GM18519 (cell line): ENCODE measurements around the gene TAS2R19.

Experiments
- ATAC-seq: cut with Tn5 transposase; IDR thresholded peaks from one replicate; pipeline ENCODE4 v1.9.1; 2021; ENCODE audit warnings: mild to moderate bottlenecking, moderate library complexity; ENCODE audit not compliant: unreplicated experiment, low FRiP score

TAS2R19 gene

DNA sequence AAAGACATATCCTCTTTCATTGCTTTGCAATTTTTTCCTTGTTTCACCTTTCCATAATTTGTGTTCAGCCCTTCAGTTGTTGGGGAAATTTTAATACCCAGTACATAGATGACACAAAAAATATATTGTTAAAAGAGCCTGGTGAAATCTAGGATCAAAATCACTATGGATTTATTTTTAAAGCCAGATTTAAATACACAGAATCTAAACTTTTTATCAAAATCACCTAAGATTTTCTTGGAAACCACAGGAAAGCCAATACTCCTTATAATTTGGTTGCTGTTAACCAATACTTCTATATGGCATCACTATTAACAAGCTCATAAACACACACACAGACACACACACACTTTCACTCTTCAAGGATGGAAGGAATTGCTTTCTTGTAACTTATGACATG lies 24.2 kb downstream of the TAS2R19 start, which contains the start of gene TAS2R20:
Gene TAS2R20, minus strand, starts transcription at position 101 of the 400 bp plus-strand sequence. CDS start 429 bp downstream, outside the sequence.
- ATAC-seq = no peak

DNA sequence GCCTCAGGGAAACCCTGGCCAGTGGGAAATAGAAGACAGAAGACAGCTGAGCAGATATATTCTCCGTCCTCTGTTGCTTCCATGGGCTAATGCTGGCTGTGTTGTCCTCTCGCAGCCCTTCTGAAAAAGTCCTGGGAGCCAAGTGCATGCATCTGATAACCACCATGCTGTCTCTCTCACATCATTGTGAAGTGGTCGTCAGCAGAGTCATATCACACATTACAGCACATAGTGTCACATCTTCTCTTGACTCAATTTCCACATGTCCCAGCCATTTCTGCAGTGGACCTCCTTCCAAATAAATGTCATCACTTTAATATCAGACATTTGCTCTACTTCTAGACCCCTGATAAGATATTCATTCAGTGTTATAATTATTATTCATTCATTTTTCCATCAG lies 28.1 kb downstream of the TAS2R19 start:
- ATAC-seq = no peak

GRCh38 chr12:10989107-10989506 lies 33.3 kb downstream of the TAS2R19 start:
- no peak for ATAC-seq

GRCh38 chr12:10986812-10987211 lies 35.6 kb downstream of the TAS2R19 start, which contains the start of gene TAS2R50:
TAS2R50 (minus strand) TSS chr12:10986912; CDS start chr12:10986860, 52 bp downstream.
- no peak for ATAC-seq

DNA sequence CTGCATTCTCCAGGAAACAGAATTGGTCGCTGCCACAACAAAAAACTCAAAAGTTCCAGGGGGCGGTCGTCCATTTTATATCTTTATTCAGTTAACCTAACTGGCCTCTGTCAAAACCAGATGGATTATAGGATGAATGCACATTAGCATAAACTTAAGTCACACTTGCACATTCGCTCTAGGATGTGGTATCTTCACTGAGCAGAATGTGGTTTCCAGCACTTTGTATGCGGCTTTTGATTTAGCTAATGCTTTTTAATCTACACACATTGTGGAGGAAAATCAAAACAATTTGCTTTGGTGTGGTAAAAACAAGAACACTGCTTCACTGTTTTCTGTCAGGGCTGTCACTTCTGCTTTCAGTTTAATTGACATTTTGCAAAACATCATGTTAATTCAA lies 40.2 kb downstream of the TAS2R19 start:
- ATAC-seq = no peak

GRCh38 chr12:10974965-10975364 lies 47.5 kb downstream of the TAS2R19 start:
- no peak for ATAC-seq
